Upper lobe of left lung (tissue), 6 donors: ENCODE data around the gene NOS1AP. TPM values are rescaled to one million over a fixed set of nuclear protein-coding genes. Genes with fewer than 3 reads are reported as not detected.

Experiments used
- ATAC-seq, 2 donors: fragments of 200-7000 bp; cut with Tn5 transposase; one replicate each; pipeline ENCODE4 v1.9.1; 2022; ENCODE audit warnings: mild to moderate bottlenecking in 2 of 2, moderate library complexity in 2 of 2; ENCODE audit not compliant: low FRiP score in 2 of 2
- DNase-seq, 2 donors: peaks; one replicate each; pipeline ENCODE4 v3.0.0-alpha.2; 2019 to 2020
- H3K27ac ChIP-seq, 4 donors: fragments of 200-600 bp; sonication (generic); one replicate each; pipeline ENCODE4 v1.5.1; 2016 to 2019
- H3K27me3 ChIP-seq, 4 donors: fragments of 200-600 bp; sonication (generic); one replicate each; pipeline ENCODE4 v1.5.1; 2017 to 2019
- H3K36me3 ChIP-seq, 4 donors: fragments of 200-600 bp; sonication (generic); one replicate each; pipeline ENCODE4 v1.5.1; 2016 to 2019
- H3K4me1 ChIP-seq, 4 donors: fragments of 200-600 bp; sonication (generic); one replicate each; pipeline ENCODE4 v1.5.1; 2018 to 2019
- H3K4me3 ChIP-seq, 4 donors: fragments of 200-600 bp; sonication (generic); one replicate each; pipeline ENCODE4 v1.5.1; 2017 to 2019; ENCODE audit warnings: mild to moderate bottlenecking in 2 of 4, moderate library complexity in 1 of 4
- H3K9me3 ChIP-seq, 4 donors: fragments of 200-600 bp; sonication (generic); one replicate each; pipeline ENCODE4 v1.5.1; 2018 to 2019
- CTCF ChIP-seq, 6 experiments: fragments of 450-650 bp in 4 of 6; fragments of 200-600 bp in 2 of 6; sonication (generic) in 2 of 6; IDR thresholded peaks; one replicate each; pipeline ENCODE4 v1.5.1; 2016 to 2019; ENCODE audit warnings: antibody characterized with exemption in 6 of 6
- EP300 ChIP-seq, 4 donors: sonication (generic); formaldehyde crosslinking; IDR thresholded peaks; one replicate each; pipeline ENCODE4 v1.5.1; 2017; ENCODE audit warnings: antibody characterized with exemption in 4 of 4, control low read depth in 2 of 4
- POLR2A ChIP-seq, 4 donors: fragments of 450-650 bp; IDR thresholded peaks; one replicate each; pipeline ENCODE4 v1.5.1; 2016 to 2017; ENCODE audit warnings: antibody characterized with exemption in 4 of 4, mild to moderate bottlenecking in 2 of 4
- POLR2AphosphoS5 ChIP-seq, 2 donors: sonication (generic); formaldehyde crosslinking; IDR thresholded peaks; one replicate each; pipeline ENCODE4 v1.5.1; 2017; ENCODE audit warnings: antibody characterized with exemption in 2 of 2
- WGBS, 2 donors: methylation state at CpG; one replicate each; pipeline ENCODE4 v1.1.5; 2017 to 2018; 5-methylcytosine and 5-hydroxymethylcytosine counted together
- total RNA-seq, 6 donors: library from RNA; depleted of rRNA in 4 of 6; stranded (reverse); fragments of >200 nt in 4 of 6; gene quantifications; one replicate each; pipeline versions ENCODE4 v1.1.0 to v1.2.1, GENCODE V29; 2016 to 2021
- donor health status: DM: no; HTN: no; CAD: no; lungs with moderate emphysema.
- donor health status: DM: no; HTN: yes; CAD: no; lungs with severe emphysema.

The NOS1AP gene
- total RNA-seq, 6 donors from 2014 or later = 5.3 to 16.4 (median 6.5) TPM

GRCh38 chr1:162191396-162192305 is 122.2 kb downstream of the NOS1AP start:
- TF ChIP-seq CTCF (IDR thresholded peaks at IDR 0.05) (no peak), POLR2A (IDR thresholded peaks at IDR 0.05) (no peak), POLR2AphosphoS5 (IDR thresholded peaks at IDR 0.05) (no peak), EP300 (IDR thresholded peaks at IDR 0.05) (no peak)
- peaks cover 0 to 22% (median 9%) of the 10 kb centered on the region in 4 donors for H3K4me1 ChIP-seq
- no peaks in the 10 kb centered on the region for H3K27me3 ChIP-seq
- no peaks in the 10 kb centered on the region for H3K9me3 ChIP-seq
- WGBS, 2 donors = 70 to 71% methylated on average over 3 of the region's 3 CpGs
- H3K27ac ChIP-seq = peak overlapping the region in 1 of 4 donors; percentile 6
- H3K36me3 ChIP-seq = no peaks in the 10 kb centered on the region
- DNase-seq = peak in 1 of 2 donors; percentile 31
- ATAC-seq = no peak
- H3K4me3 ChIP-seq = no peak overlapping the region

GRCh38 chr1:162192306-162192678 is 122.8 kb downstream of the NOS1AP start:
- Histone ChIP-seq H3K4me3 (no peak overlapping the region), H3K9me3 (no peaks in the 10 kb centered on the region), H3K36me3 (no peaks in the 10 kb centered on the region), H3K27ac (no peak overlapping the region), H3K27me3 (no peaks in the 10 kb centered on the region), H3K4me1 (peaks cover 0 to 22% (median 9%) of the 10 kb centered on the region in 4 donors)
- TF ChIP-seq POLR2A (IDR thresholded peaks at IDR 0.05) (no peak), EP300 (IDR thresholded peaks at IDR 0.05) (no peak), CTCF (IDR thresholded peaks at IDR 0.05) (no peak), POLR2AphosphoS5 (IDR thresholded peaks at IDR 0.05) (no peak)
- DNase-seq = peak in 1 of 2 donors; percentile 40
- no peak for ATAC-seq

GRCh38 chr1:162192763-162193162 is 123.3 kb downstream of the NOS1AP start:
- 77 to 88% methylated on average over 1 of the region's 1 CpG for WGBS, 2 donors
- ATAC-seq = no peak
- DNase-seq = no peak
- Histone ChIP-seq H3K4me1 (peaks cover 0 to 22% (median 9%) of the 10 kb centered on the region in 4 donors), H3K4me3 (no peak overlapping the region), H3K36me3 (no peaks in the 10 kb centered on the region), H3K27ac (no peak overlapping the region), H3K27me3 (no peaks in the 10 kb centered on the region), H3K9me3 (no peaks in the 10 kb centered on the region)
- no peak for TF ChIP-seq EP300 (IDR thresholded peaks at IDR 0.05)
- TF ChIP-seq POLR2A (IDR thresholded peaks at IDR 0.05) = no peak

GRCh38 chr1:162193221-162193620 is 123.7 kb downstream of the NOS1AP start:
- Histone ChIP-seq H3K36me3 (no peaks in the 10 kb centered on the region), H3K27me3 (no peaks in the 10 kb centered on the region), H3K27ac (peak overlapping the region in 1 of 4 donors; percentile 14), H3K4me3 (no peak overlapping the region), H3K9me3 (no peaks in the 10 kb centered on the region), H3K4me1 (peaks cover 0 to 22% (median 9%) of the 10 kb centered on the region in 4 donors)
- ATAC-seq (no peak), DNase-seq (no peak)
- no peak for TF ChIP-seq POLR2A (IDR thresholded peaks at IDR 0.05)
- 65 to 68% methylated on average over 2 of the region's 2 CpGs for WGBS, 2 donors

- Histone ChIP-seq H3K27me3 (no peaks in the 10 kb centered on the region), H3K4me3 (no peak overlapping the region), H3K36me3 (no peaks in the 10 kb centered on the region), H3K4me1 (peaks cover 0 to 22% (median 9%) of the 10 kb centered on the region in 4 donors), H3K9me3 (no peaks in the 10 kb centered on the region), H3K27ac (peak overlapping the region in 1 of 4 donors; percentile 14)
- WGBS, 2 donors = 69 to 71% methylated on average over 3 of the region's 3 CpGs
- no peak for DNase-seq
- TF ChIP-seq POLR2A (IDR thresholded peaks at IDR 0.05) = no peak
- TF ChIP-seq CTCF (IDR thresholded peaks at IDR 0.05) = no peak
- ATAC-seq = no peak
Measured at GRCh38 chr1:162193815-162194214, 124.3 kb downstream of the NOS1AP start.

GRCh38 chr1:162195567-162195966 is 126.1 kb downstream of the NOS1AP start:
- H3K36me3 ChIP-seq = no peaks in the 10 kb centered on the region
- ATAC-seq = no peak
- TF ChIP-seq POLR2A (IDR thresholded peaks at IDR 0.05) (no peak), POLR2AphosphoS5 (IDR thresholded peaks at IDR 0.05) (no peak), EP300 (IDR thresholded peaks at IDR 0.05) (no peak), CTCF (IDR thresholded peaks at IDR 0.05) (no peak)
- no peak for DNase-seq
- H3K4me1 ChIP-seq = peaks cover 0 to 22% (median 9%) of the 10 kb centered on the region in 4 donors
- H3K9me3 ChIP-seq = no peaks in the 10 kb centered on the region
- H3K4me3 ChIP-seq = no peak overlapping the region
- H3K27me3 ChIP-seq = no peaks in the 10 kb centered on the region
- WGBS, 2 donors = 79 to 81% methylated on average over 4 of the region's 4 CpGs
- no peak overlapping the region for H3K27ac ChIP-seq
